Measurements from ENCODE around the gene SNED1.
A peak's percentile ranks its signal among the peaks of the same experiment; 100 is the strongest.

The SNED1 gene

DNA sequence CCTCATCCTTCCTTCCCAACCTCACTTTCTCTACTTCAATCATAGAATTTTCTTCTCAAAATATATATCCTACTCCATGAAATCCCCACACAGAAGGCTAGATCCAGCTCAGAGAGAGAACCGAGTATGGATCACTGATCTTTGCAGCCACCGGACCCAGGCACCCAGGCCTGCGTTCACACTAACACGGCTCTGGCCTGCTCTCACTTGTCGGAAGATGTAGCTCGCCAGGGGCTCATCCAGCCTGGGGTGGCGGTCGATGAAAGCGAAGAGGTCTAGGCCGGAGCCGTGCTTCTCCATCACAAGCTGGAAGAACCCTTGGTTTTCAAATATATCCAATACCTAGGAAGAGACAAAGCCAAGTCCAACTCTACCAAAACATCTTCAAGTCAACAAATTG, 116.4 kb downstream of the SNED1 start:
- WGBS, 2 donors (ENCODE audit: extremely low coverage in 2 of 2, insufficient read length in 2 of 2, insufficient replicate concordance in 1 of 2), result no CpG with 5 or more reads among the region's 11 CpGs
- Histone ChIP-seq H2AK5ac (ENCODE audit: low read depth, low read length) (no peak overlapping the region), H3K27me3 (ENCODE audit: control insufficient read depth in 3 of 3, insufficient read depth in 3 of 3, low read depth in 1 of 3, low read length in 3 of 3) (no peaks in the 10 kb centered on the region), H3K4me1 (ENCODE audit: control insufficient read depth in 2 of 2, insufficient read depth in 1 of 2, low read depth in 1 of 2, low read length in 2 of 2) (no peaks in the 10 kb centered on the region), H2BK120ac (ENCODE audit: low read depth, low read length) (no peak overlapping the region), H3K9me3 (replicated peaks in 1 of 2; ENCODE audit: control insufficient read depth in 2 of 2, insufficient read depth in 1 of 2, low read depth in 1 of 2, low read length in 2 of 2) (no peaks in the 10 kb centered on the region), H4K91ac (ENCODE audit: low read depth, low read length, poor library complexity) (no peak overlapping the region), H2BK15ac (ENCODE audit: low read length) (no peak overlapping the region), H3K14ac (ENCODE audit: low read length) (no peak overlapping the region), H4K8ac (ENCODE audit: low read depth, low read length) (no peak overlapping the region), H3K18ac (ENCODE audit: low read length) (no peak overlapping the region), H3K36me3 (replicated peaks in 1 of 2; ENCODE audit: control insufficient read depth in 2 of 2, insufficient read depth in 2 of 2, low read length in 2 of 2) (peaks cover 18 to 72% of the 10 kb centered on the region in 2 donors), H2BK5ac (ENCODE audit: low read length) (no peak overlapping the region), H2AFZ (ENCODE audit: low read length) (no peak overlapping the region), H3K4ac (ENCODE audit: low read length) (no peak overlapping the region), H3K4me2 (ENCODE audit: insufficient read depth, low read length, poor library complexity, severe bottlenecking) (no peak overlapping the region), H3K23ac (ENCODE audit: low read depth, low read length, poor library complexity) (no peak overlapping the region), H3K9ac (ENCODE audit: low read depth, low read length, poor library complexity) (no peak overlapping the region), H3K27ac (replicated peaks; ENCODE audit: low read length) (no peak overlapping the region), H3K4me3 (ENCODE audit: low read length in 2 of 2) (no peak overlapping the region), H2BK12ac (ENCODE audit: low read length) (no peak overlapping the region), H3K79me1 (ENCODE audit: low read depth, low read length) (peaks cover 3% of the 10 kb centered on the region)
- DNase-seq (ENCODE audit: low spot score), result no peak

DNA sequence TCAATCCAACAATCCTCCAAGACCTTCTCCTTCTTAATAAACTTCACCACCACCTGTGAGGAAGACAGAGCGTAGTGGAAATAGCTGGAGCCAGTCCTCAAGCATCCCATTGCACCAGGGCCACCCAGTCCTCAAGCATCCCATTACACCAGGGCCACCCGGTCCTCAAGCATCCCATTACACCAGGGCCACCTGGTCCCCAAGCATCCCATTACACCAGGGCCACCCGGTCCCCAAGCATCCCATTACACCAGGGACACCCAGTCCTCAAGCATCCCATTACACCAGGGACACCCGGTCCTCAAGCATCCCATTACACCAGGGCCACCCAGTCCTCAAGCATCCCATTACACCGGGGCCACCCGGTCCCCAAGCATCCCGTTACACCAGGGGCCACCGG, 116.9 kb downstream of the SNED1 start:
- H3K4me2 ChIP-seq (ENCODE audit: insufficient read depth, low read length, poor library complexity, severe bottlenecking), result no peak overlapping the region
- no peak overlapping the region for H3K18ac ChIP-seq (ENCODE audit: low read length)
- H3K4me3 ChIP-seq (ENCODE audit: low read length in 2 of 2), result no peak overlapping the region
- H3K36me3 ChIP-seq (replicated peaks in 1 of 2; ENCODE audit: control insufficient read depth in 2 of 2, insufficient read depth in 2 of 2, low read length in 2 of 2), result peaks cover 18 to 73% of the 10 kb centered on the region in 2 donors
- H4K8ac ChIP-seq (ENCODE audit: low read depth, low read length), result no peak overlapping the region
- H2AFZ ChIP-seq (ENCODE audit: low read length), result no peak overlapping the region
- no peak overlapping the region for H3K9ac ChIP-seq (ENCODE audit: low read depth, low read length, poor library complexity)
- no CpG with 5 or more reads among the region's 8 CpGs for WGBS, 2 donors (ENCODE audit: extremely low coverage in 2 of 2, insufficient read length in 2 of 2, insufficient replicate concordance in 1 of 2)
- H3K79me1 ChIP-seq (ENCODE audit: low read depth, low read length), result peaks cover 3% of the 10 kb centered on the region
- no peaks in the 10 kb centered on the region for H3K9me3 ChIP-seq (replicated peaks in 1 of 2; ENCODE audit: control insufficient read depth in 2 of 2, insufficient read depth in 1 of 2, low read depth in 1 of 2, low read length in 2 of 2)
- no peak for DNase-seq (ENCODE audit: low spot score)
- no peak overlapping the region for H2BK15ac ChIP-seq (ENCODE audit: low read length)
- no peak overlapping the region for H3K23ac ChIP-seq (ENCODE audit: low read depth, low read length, poor library complexity)
- H3K27ac ChIP-seq (replicated peaks; ENCODE audit: low read length), result no peak overlapping the region
- no peak overlapping the region for H3K4ac ChIP-seq (ENCODE audit: low read length)
- no peak overlapping the region for H4K91ac ChIP-seq (ENCODE audit: low read depth, low read length, poor library complexity)
- H2BK12ac ChIP-seq (ENCODE audit: low read length), result no peak overlapping the region
- no peak overlapping the region for H2BK5ac ChIP-seq (ENCODE audit: low read length)
- H2BK120ac ChIP-seq (ENCODE audit: low read depth, low read length), result no peak overlapping the region
- H3K27me3 ChIP-seq (ENCODE audit: control insufficient read depth in 3 of 3, insufficient read depth in 3 of 3, low read depth in 1 of 3, low read length in 3 of 3), result no peaks in the 10 kb centered on the region
- H3K4me1 ChIP-seq (ENCODE audit: control insufficient read depth in 2 of 2, insufficient read depth in 1 of 2, low read depth in 1 of 2, low read length in 2 of 2), result no peaks in the 10 kb centered on the region
- H3K14ac ChIP-seq (ENCODE audit: low read length), result no peak overlapping the region
- no peak overlapping the region for H2AK5ac ChIP-seq (ENCODE audit: low read depth, low read length)

- no peak for DNase-seq (ENCODE audit: low spot score)
- no peak overlapping the region for H2BK15ac ChIP-seq (ENCODE audit: low read length)
- H2AK5ac ChIP-seq (ENCODE audit: low read depth, low read length), result no peak overlapping the region
- no peak overlapping the region for H3K18ac ChIP-seq (ENCODE audit: low read length)
- H3K14ac ChIP-seq (ENCODE audit: low read length), result no peak overlapping the region
- no peak overlapping the region for H4K91ac ChIP-seq (ENCODE audit: low read depth, low read length, poor library complexity)
- H3K23ac ChIP-seq (ENCODE audit: low read depth, low read length, poor library complexity), result no peak overlapping the region
- H3K9me3 ChIP-seq (replicated peaks in 1 of 2; ENCODE audit: control insufficient read depth in 2 of 2, insufficient read depth in 1 of 2, low read depth in 1 of 2, low read length in 2 of 2), result no peaks in the 10 kb centered on the region
- peaks cover 17 to 74% of the 10 kb centered on the region in 2 donors for H3K36me3 ChIP-seq (replicated peaks in 1 of 2; ENCODE audit: control insufficient read depth in 2 of 2, insufficient read depth in 2 of 2, low read length in 2 of 2)
- no CpG with 5 or more reads among the region's 32 CpGs for WGBS, 2 donors (ENCODE audit: extremely low coverage in 2 of 2, insufficient read length in 2 of 2, insufficient replicate concordance in 1 of 2)
- no peaks in the 10 kb centered on the region for H3K4me1 ChIP-seq (ENCODE audit: control insufficient read depth in 2 of 2, insufficient read depth in 1 of 2, low read depth in 1 of 2, low read length in 2 of 2)
- H2BK120ac ChIP-seq (ENCODE audit: low read depth, low read length), result no peak overlapping the region
- H3K4me2 ChIP-seq (ENCODE audit: insufficient read depth, low read length, poor library complexity, severe bottlenecking), result no peak overlapping the region
- H3K79me1 ChIP-seq (ENCODE audit: low read depth, low read length), result peaks cover 3% of the 10 kb centered on the region
- H3K4me3 ChIP-seq (ENCODE audit: low read length in 2 of 2), result no peak overlapping the region
- no peaks in the 10 kb centered on the region for H3K27me3 ChIP-seq (ENCODE audit: control insufficient read depth in 3 of 3, insufficient read depth in 3 of 3, low read depth in 1 of 3, low read length in 3 of 3)
- H2BK12ac ChIP-seq (ENCODE audit: low read length), result peak overlapping the region; percentile 41
- H3K9ac ChIP-seq (ENCODE audit: low read depth, low read length, poor library complexity), result no peak overlapping the region
- no peak overlapping the region for H3K4ac ChIP-seq (ENCODE audit: low read length)
- H4K8ac ChIP-seq (ENCODE audit: low read depth, low read length), result no peak overlapping the region
- no peak overlapping the region for H2BK5ac ChIP-seq (ENCODE audit: low read length)
- H3K27ac ChIP-seq (replicated peaks; ENCODE audit: low read length), result no peak overlapping the region
- no peak overlapping the region for H2AFZ ChIP-seq (ENCODE audit: low read length)
Observed at GRCh38 chr2:241116606-241117560, 118.5 kb downstream of the SNED1 start.

GRCh38 chr2:241118737-241119505, 120.5 kb downstream of the SNED1 start:
- H2AK5ac ChIP-seq (ENCODE audit: low read depth, low read length), result no peak overlapping the region
- H3K9ac ChIP-seq (ENCODE audit: low read depth, low read length, poor library complexity), result no peak overlapping the region
- H2BK12ac ChIP-seq (ENCODE audit: low read length), result no peak overlapping the region
- no CpG with 5 or more reads among the region's 24 CpGs for WGBS, 2 donors (ENCODE audit: extremely low coverage in 2 of 2, insufficient read length in 2 of 2, insufficient replicate concordance in 1 of 2)
- H3K4ac ChIP-seq (ENCODE audit: low read length), result no peak overlapping the region
- no peak overlapping the region for H4K91ac ChIP-seq (ENCODE audit: low read depth, low read length, poor library complexity)
- H4K8ac ChIP-seq (ENCODE audit: low read depth, low read length), result no peak overlapping the region
- H2BK5ac ChIP-seq (ENCODE audit: low read length), result no peak overlapping the region
- H3K9me3 ChIP-seq (replicated peaks in 1 of 2; ENCODE audit: control insufficient read depth in 2 of 2, insufficient read depth in 1 of 2, low read depth in 1 of 2, low read length in 2 of 2), result no peaks in the 10 kb centered on the region
- no peak overlapping the region for H3K14ac ChIP-seq (ENCODE audit: low read length)
- H3K27me3 ChIP-seq (ENCODE audit: control insufficient read depth in 3 of 3, insufficient read depth in 3 of 3, low read depth in 1 of 3, low read length in 3 of 3), result no peaks in the 10 kb centered on the region
- DNase-seq (ENCODE audit: low spot score), result no peak
- H3K27ac ChIP-seq (replicated peaks; ENCODE audit: low read length), result no peak overlapping the region
- no peak overlapping the region for H3K23ac ChIP-seq (ENCODE audit: low read depth, low read length, poor library complexity)
- H3K79me1 ChIP-seq (ENCODE audit: low read depth, low read length), result peaks cover 5% of the 10 kb centered on the region
- H3K36me3 ChIP-seq (replicated peaks in 1 of 2; ENCODE audit: control insufficient read depth in 2 of 2, insufficient read depth in 2 of 2, low read length in 2 of 2), result peaks cover 24 to 71% of the 10 kb centered on the region in 2 donors
- no peak overlapping the region for H3K4me2 ChIP-seq (ENCODE audit: insufficient read depth, low read length, poor library complexity, severe bottlenecking)
- H3K18ac ChIP-seq (ENCODE audit: low read length), result no peak overlapping the region
- H2AFZ ChIP-seq (ENCODE audit: low read length), result no peak overlapping the region
- H2BK15ac ChIP-seq (ENCODE audit: low read length), result no peak overlapping the region
- H3K4me3 ChIP-seq (ENCODE audit: low read length in 2 of 2), result no peak overlapping the region
- H2BK120ac ChIP-seq (ENCODE audit: low read depth, low read length), result no peak overlapping the region
- H3K4me1 ChIP-seq (ENCODE audit: control insufficient read depth in 2 of 2, insufficient read depth in 1 of 2, low read depth in 1 of 2, low read length in 2 of 2), result no peaks in the 10 kb centered on the region
